Ascending aorta (tissue), 2 donors: Measurements from ENCODE around the gene FAM107B. TPM values are rescaled to one million over a fixed set of nuclear protein-coding genes. Genes with fewer than 3 reads are reported as not detected.

Experiments used
- DNase-seq, 2 donors: peaks; one replicate each; pipeline ENCODE4 v3.0.0-alpha.2; 2019; ENCODE audit warnings: low spot score in 2 of 2
- H3K27ac ChIP-seq, 2 donors: fragments of 200-600 bp; sonication (generic); one replicate each; pipeline ENCODE4 v1.5.1; 2016 to 2017; ENCODE audit warnings: mild to moderate bottlenecking in 1 of 2
- H3K27me3 ChIP-seq: fragments of 200-600 bp; sonication (generic); one replicate; pipeline ENCODE4 v1.5.1; 2017
- H3K36me3 ChIP-seq, 2 donors: fragments of 200-600 bp; sonication (generic); one replicate each; pipeline ENCODE4 v1.5.1; 2016
- H3K4me1 ChIP-seq, 2 donors: fragments of 200-600 bp; sonication (generic); one replicate each; pipeline ENCODE4 v1.5.1; 2016 to 2017; ENCODE audit warnings: mild to moderate bottlenecking in 1 of 2
- H3K4me3 ChIP-seq, 2 donors: fragments of 200-600 bp; sonication (generic); one replicate each; pipeline ENCODE4 v1.5.1; 2016 to 2017; ENCODE audit warnings: mild to moderate bottlenecking in 1 of 2
- H3K9me3 ChIP-seq, 2 donors: fragments of 200-600 bp; sonication (generic); one replicate each; pipeline ENCODE4 v1.5.1; 2016
- intact Hi-C: fragments of 100-400 bp; cut with DNase I; formaldehyde crosslinking; loops from one replicate; pipeline ENCODE4 v1.15.1; 2023
- total RNA-seq: library from RNA; depleted of rRNA; stranded (reverse); fragments of >200 nt; gene quantifications from one replicate; pipeline ENCODE4 v1.1.0, GENCODE V29; 2016
- TF ChIP-seq, protein P1 (sequence below), 3 experiments: fragments of 200-600 bp in 2 of 3; fragments of 450-650 bp in 1 of 3; sonication (generic) in 2 of 3; IDR thresholded peaks; one replicate each; pipeline ENCODE4 v1.5.1; 2016 to 2019; ENCODE audit warnings: antibody characterized with exemption in 3 of 3, mild to moderate bottlenecking in 1 of 3, moderate library complexity in 1 of 3

Gene FAM107B
- total RNA-seq, 1 donor from 2014 or later = 3.7 TPM

GRCh38 chr10:14803827-14804226 lies 29.1 kb upstream of the FAM107B start:
- no peaks in the 10 kb centered on the region for H3K36me3 ChIP-seq
- no peak overlapping the region for H3K27ac ChIP-seq
- H3K27me3 ChIP-seq = no peaks in the 10 kb centered on the region
- H3K4me3 ChIP-seq = no peak overlapping the region
- DNase-seq = no peak
- TF ChIP-seq, protein P1, sequence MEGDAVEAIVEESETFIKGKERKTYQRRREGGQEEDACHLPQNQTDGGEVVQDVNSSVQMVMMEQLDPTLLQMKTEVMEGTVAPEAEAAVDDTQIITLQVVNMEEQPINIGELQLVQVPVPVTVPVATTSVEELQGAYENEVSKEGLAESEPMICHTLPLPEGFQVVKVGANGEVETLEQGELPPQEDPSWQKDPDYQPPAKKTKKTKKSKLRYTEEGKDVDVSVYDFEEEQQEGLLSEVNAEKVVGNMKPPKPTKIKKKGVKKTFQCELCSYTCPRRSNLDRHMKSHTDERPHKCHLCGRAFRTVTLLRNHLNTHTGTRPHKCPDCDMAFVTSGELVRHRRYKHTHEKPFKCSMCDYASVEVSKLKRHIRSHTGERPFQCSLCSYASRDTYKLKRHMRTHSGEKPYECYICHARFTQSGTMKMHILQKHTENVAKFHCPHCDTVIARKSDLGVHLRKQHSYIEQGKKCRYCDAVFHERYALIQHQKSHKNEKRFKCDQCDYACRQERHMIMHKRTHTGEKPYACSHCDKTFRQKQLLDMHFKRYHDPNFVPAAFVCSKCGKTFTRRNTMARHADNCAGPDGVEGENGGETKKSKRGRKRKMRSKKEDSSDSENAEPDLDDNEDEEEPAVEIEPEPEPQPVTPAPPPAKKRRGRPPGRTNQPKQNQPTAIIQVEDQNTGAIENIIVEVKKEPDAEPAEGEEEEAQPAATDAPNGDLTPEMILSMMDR (IDR thresholded peaks at IDR 0.05) = no peak
- H3K9me3 ChIP-seq = no peaks in the 10 kb centered on the region
- intact Hi-C loops = no loop called here
- no peaks in the 10 kb centered on the region for H3K4me1 ChIP-seq

GRCh38 chr10:14801723-14802122 lies 27.0 kb upstream of the FAM107B start:
- DNase-seq = no peak
- Histone ChIP-seq H3K4me3 (no peak overlapping the region), H3K9me3 (no peaks in the 10 kb centered on the region), H3K27me3 (no peaks in the 10 kb centered on the region), H3K27ac (no peak overlapping the region), H3K36me3 (no peaks in the 10 kb centered on the region), H3K4me1 (no peaks in the 10 kb centered on the region)
- intact Hi-C loops = no loop called here
- TF ChIP-seq, protein P1 (IDR thresholded peaks at IDR 0.05) = no peak

- no peaks in the 10 kb centered on the region for H3K36me3 ChIP-seq
- DNase-seq = no peak
- TF ChIP-seq, protein P1 (IDR thresholded peaks at IDR 0.05) = no peak
- H3K27ac ChIP-seq = no peak overlapping the region
- no peak overlapping the region for H3K4me3 ChIP-seq
- H3K4me1 ChIP-seq = no peaks in the 10 kb centered on the region
- no peaks in the 10 kb centered on the region for H3K27me3 ChIP-seq
- intact Hi-C loops = no loop called here
- H3K9me3 ChIP-seq = no peaks in the 10 kb centered on the region
These were observed 25.7 kb upstream of the FAM107B start for GRCh38 chr10:14800397-14800796.

DNA sequence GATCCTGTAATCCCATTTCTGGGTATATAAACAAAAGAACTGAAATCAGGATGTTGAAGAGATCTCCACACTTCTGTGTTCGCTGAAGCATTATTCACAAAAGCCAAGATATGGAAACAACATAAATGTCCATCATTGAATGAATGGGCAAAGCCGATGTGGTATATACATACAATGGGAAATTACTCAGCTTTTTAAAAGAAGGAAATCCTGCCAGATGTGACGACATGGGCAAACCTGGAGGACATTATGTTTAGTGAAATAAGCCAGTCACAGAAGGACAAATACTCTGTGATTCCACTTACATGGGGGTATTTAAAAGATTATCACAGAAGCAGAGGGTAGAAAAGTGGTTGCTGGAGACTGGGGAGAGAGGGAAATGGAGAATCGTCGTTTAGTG lies 23.9 kb upstream of the FAM107B start:
- Histone ChIP-seq H3K36me3 (no peaks in the 10 kb centered on the region), H3K4me1 (no peaks in the 10 kb centered on the region), H3K9me3 (no peaks in the 10 kb centered on the region), H3K27me3 (no peaks in the 10 kb centered on the region), H3K27ac (no peak overlapping the region), H3K4me3 (no peak overlapping the region)
- intact Hi-C loops = no loop called here
- TF ChIP-seq, protein P1 (IDR thresholded peaks at IDR 0.05) = no peak
- DNase-seq = no peak

- H3K9me3 ChIP-seq = no peaks in the 10 kb centered on the region
- no peak overlapping the region for H3K27ac ChIP-seq
- no peak for DNase-seq
- no peak overlapping the region for H3K4me3 ChIP-seq
- H3K36me3 ChIP-seq = no peaks in the 10 kb centered on the region
- TF ChIP-seq, protein P1 (IDR thresholded peaks at IDR 0.05) = no peak
- intact Hi-C loops = no loop called here
- no peaks in the 10 kb centered on the region for H3K27me3 ChIP-seq
- no peaks in the 10 kb centered on the region for H3K4me1 ChIP-seq
These were observed 13.2 kb upstream of the FAM107B start for GRCh38 chr10:14787938-14788337.

- Histone ChIP-seq H3K27me3 (no peaks in the 10 kb centered on the region), H3K4me1 (peaks cover 0 to 2% of the 10 kb centered on the region in 2 donors), H3K4me3 (no peak overlapping the region), H3K27ac (no peak overlapping the region), H3K36me3 (no peaks in the 10 kb centered on the region), H3K9me3 (no peaks in the 10 kb centered on the region)
- intact Hi-C loops = no loop called here
- no peak for DNase-seq
- TF ChIP-seq, protein P1 (IDR thresholded peaks at IDR 0.05) = no peak
These were observed 9.9 kb upstream of the FAM107B start for GRCh38 chr10:14784459-14785055.
